Gastroesophageal sphincter (tissue), 3 donors: Measurements from ENCODE around the gene CTXND1.

Experiments
- POLR2A ChIP-seq, 2 donors: fragments of 450-650 bp; IDR thresholded peaks; one replicate each; pipeline ENCODE4 v1.6.1; 2017; ENCODE audit warnings: antibody characterized with exemption in 2 of 2, mild to moderate bottlenecking in 2 of 2, moderate library complexity in 1 of 2
- TF ChIP-seq, protein P1 (sequence below), 4 experiments: fragments of 200-600 bp in 2 of 4; fragments of 450-650 bp in 2 of 4; sonication (generic) in 1 of 4; IDR thresholded peaks; one replicate each; pipeline ENCODE4 v1.5.1; 2017 to 2019; ENCODE audit warnings: antibody characterized with exemption in 4 of 4, mild to moderate bottlenecking in 2 of 4, moderate library complexity in 2 of 4

GRCh38 chr15:80246425-80246894, 5.6 kb downstream of the CTXND1 start:
- TF ChIP-seq POLR2A (IDR thresholded peaks at IDR 0.05), result no peak
- TF ChIP-seq, protein P1, sequence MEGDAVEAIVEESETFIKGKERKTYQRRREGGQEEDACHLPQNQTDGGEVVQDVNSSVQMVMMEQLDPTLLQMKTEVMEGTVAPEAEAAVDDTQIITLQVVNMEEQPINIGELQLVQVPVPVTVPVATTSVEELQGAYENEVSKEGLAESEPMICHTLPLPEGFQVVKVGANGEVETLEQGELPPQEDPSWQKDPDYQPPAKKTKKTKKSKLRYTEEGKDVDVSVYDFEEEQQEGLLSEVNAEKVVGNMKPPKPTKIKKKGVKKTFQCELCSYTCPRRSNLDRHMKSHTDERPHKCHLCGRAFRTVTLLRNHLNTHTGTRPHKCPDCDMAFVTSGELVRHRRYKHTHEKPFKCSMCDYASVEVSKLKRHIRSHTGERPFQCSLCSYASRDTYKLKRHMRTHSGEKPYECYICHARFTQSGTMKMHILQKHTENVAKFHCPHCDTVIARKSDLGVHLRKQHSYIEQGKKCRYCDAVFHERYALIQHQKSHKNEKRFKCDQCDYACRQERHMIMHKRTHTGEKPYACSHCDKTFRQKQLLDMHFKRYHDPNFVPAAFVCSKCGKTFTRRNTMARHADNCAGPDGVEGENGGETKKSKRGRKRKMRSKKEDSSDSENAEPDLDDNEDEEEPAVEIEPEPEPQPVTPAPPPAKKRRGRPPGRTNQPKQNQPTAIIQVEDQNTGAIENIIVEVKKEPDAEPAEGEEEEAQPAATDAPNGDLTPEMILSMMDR (IDR thresholded peaks at IDR 0.05), result no peak
